ENCODE data around the gene NLE1. TPM values are rescaled to one million over a fixed set of nuclear protein-coding genes. Genes with fewer than 3 reads are reported as not detected.
A peak's percentile ranks its signal among the peaks of the same experiment; 100 is the strongest.

Gene NLE1
- total RNA-seq, 4 donors from 2014 or later, result 5.1 to 11.7 (median 8.3) TPM

DNA sequence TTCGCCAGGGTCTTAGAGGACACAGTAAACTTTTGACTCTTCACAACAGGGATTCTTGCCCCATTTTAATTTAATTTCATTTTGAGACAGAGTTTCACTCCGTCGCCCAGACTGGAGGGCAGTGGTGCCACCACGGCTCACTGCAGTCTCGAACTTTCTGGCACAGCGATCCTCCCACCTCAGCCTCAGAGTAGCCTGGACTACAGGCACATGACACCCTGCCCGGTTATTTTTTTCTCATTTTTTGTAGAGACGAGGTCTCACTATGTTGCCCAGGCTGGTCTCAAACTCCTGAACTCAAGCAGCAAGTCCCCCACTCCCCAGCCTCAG is 329 bp upstream of the NLE1 start:
- Histone ChIP-seq H3K4me3 (peak overlapping the region; percentile 61 to 95 (median 84)), H3K9me3 (no peaks in the 10 kb centered on the region), H3K36me3 (peaks cover 0 to 16% (median 0%) of the 10 kb centered on the region in 3 donors), H3K27me3 (no peaks in the 10 kb centered on the region), H3K4me1 (peaks cover 0 to 7% (median 3%) of the 10 kb centered on the region in 4 donors), H3K27ac (no peak overlapping the region)
- no peak for TF ChIP-seq POLR2A (IDR thresholded peaks at IDR 0.05)
- no peak for DNase-seq

DNA sequence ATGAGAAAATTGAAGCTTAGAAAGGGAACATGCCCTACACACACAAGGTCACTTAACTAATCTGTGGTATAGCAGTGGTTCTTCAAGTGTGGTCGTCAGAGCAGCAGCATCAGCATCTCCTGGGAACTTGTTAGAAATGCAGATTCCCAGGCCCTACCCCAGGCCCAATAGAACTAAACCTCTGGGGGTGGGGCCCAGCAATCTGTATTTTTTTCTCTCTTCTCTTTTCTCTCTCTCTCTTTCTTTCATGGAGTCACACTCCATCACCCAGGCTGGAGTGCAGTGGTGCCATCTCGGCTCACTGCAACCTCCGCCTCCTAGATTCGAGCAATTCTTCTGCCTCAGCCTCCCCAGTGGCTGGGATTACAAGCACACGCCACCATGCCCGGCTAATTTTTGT is 3.9 kb downstream of the NLE1 start:
- Histone ChIP-seq H3K27ac (no peak overlapping the region), H3K36me3 (peaks cover 0 to 58% (median 0%) of the 10 kb centered on the region in 3 donors), H3K27me3 (no peaks in the 10 kb centered on the region), H3K4me1 (peaks cover 0 to 7% (median 3%) of the 10 kb centered on the region in 4 donors), H3K4me3 (no peak overlapping the region), H3K9me3 (no peaks in the 10 kb centered on the region)
- TF ChIP-seq, protein P1, sequence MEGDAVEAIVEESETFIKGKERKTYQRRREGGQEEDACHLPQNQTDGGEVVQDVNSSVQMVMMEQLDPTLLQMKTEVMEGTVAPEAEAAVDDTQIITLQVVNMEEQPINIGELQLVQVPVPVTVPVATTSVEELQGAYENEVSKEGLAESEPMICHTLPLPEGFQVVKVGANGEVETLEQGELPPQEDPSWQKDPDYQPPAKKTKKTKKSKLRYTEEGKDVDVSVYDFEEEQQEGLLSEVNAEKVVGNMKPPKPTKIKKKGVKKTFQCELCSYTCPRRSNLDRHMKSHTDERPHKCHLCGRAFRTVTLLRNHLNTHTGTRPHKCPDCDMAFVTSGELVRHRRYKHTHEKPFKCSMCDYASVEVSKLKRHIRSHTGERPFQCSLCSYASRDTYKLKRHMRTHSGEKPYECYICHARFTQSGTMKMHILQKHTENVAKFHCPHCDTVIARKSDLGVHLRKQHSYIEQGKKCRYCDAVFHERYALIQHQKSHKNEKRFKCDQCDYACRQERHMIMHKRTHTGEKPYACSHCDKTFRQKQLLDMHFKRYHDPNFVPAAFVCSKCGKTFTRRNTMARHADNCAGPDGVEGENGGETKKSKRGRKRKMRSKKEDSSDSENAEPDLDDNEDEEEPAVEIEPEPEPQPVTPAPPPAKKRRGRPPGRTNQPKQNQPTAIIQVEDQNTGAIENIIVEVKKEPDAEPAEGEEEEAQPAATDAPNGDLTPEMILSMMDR (IDR thresholded peaks at IDR 0.05), result no peak
- no peak for TF ChIP-seq POLR2A (IDR thresholded peaks at IDR 0.05)
- no peak for DNase-seq

DNA sequence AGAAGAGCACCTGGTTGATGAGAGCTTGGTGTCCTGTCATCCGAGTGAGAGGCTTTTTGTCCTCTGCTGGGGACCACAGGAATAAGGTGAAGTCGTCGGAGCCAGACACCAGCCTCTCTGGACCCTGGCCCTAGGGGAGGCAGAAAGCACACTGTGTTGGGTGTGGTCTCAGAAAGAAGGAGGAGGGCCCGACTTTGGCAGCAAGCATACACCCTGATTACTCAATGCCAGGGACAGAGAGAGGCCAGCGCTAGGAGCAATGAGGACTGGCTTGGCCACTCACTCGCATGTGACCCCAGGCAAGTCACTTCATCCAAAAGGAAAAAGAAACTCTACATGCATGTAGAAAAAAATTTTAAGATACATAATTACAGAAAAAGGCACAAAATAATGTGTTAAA is 6.8 kb downstream of the NLE1 start:
- H3K27ac ChIP-seq, result no peak overlapping the region
- H3K27me3 ChIP-seq, result no peaks in the 10 kb centered on the region
- H3K36me3 ChIP-seq, result peaks cover 0 to 70% (median 0%) of the 10 kb centered on the region in 3 donors
- H3K9me3 ChIP-seq, result no peaks in the 10 kb centered on the region
- no peak for TF ChIP-seq POLR2A (IDR thresholded peaks at IDR 0.05)
- TF ChIP-seq, protein P1 (IDR thresholded peaks at IDR 0.05), result no peak
- no peak for DNase-seq
- H3K4me3 ChIP-seq, result no peak overlapping the region
- H3K4me1 ChIP-seq, result no peaks in the 10 kb centered on the region

DNA sequence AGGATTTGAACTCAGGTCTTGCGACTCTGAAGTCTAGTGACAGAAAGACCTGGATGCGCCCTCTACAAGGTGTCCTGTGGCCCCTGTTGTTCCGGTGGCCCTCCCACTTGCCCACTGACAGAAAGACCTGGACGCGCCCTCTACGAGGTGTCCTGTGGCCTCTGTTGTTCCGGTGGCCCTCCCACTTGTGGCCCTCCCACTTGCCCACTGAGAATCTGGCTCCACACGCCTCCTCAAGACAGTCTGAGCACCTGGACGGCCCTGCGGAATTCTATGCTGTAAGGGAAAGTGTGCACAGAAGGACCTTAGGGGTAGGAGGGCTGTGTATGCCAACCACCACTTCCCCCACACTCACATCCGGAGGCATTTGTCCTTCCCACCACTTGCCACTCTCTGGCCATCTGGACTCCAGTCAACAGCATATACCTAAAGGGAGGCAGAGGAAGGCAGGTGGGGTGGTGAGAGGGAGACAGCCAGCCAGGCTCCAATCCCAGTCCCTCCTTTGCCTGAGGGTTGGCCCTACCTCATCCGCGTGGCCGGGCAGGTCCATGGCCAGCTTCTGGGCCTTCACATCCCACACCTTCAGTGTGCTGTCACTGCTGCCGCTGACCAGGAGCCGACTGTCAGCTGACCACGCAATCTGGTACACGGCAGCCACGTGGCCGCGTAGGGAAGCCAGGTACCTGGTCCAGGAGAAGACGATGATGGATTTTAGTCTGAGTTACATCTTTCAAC is 9.1 kb downstream of the NLE1 start:
- no peaks in the 10 kb centered on the region for H3K27me3 ChIP-seq
- no peaks in the 10 kb centered on the region for H3K9me3 ChIP-seq
- TF ChIP-seq POLR2A (IDR thresholded peaks at IDR 0.05), result no peak
- TF ChIP-seq, protein P1 (IDR thresholded peaks at IDR 0.05), result no peak
- H3K4me1 ChIP-seq, result no peaks in the 10 kb centered on the region
- peaks cover 0 to 60% (median 0%) of the 10 kb centered on the region in 3 donors for H3K36me3 ChIP-seq
- H3K4me3 ChIP-seq, result no peak overlapping the region
- no peak for DNase-seq
- no peak overlapping the region for H3K27ac ChIP-seq

DNA sequence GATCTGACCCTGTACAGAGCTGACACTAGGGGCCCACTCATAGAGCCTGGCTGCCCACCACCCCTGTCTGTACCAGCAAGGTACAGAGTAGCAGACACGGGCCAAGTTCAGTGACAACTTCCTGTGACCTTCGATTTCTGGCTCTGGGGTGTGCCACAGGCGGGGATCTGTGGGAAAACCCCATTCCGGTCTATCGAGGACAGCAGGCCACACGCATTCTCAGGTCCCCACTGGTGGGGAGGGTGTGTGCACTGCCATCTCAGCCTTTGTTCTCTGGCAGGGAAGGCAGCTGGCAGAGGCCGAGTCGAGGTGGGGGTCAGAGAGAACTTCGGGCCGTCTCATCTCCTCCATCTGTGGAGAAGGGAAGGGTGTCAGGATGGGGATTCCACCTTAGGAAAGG is 10.0 kb downstream of the NLE1 start:
- peak in 1 of 3 donors; percentile 54 for DNase-seq
- Histone ChIP-seq H3K4me3 (no peak overlapping the region), H3K27ac (no peak overlapping the region), H3K27me3 (no peaks in the 10 kb centered on the region), H3K9me3 (no peaks in the 10 kb centered on the region), H3K4me1 (no peaks in the 10 kb centered on the region), H3K36me3 (peaks cover 0 to 51% (median 0%) of the 10 kb centered on the region in 3 donors)
- TF ChIP-seq POLR2A (IDR thresholded peaks at IDR 0.05), result no peak
- TF ChIP-seq, protein P1 (IDR thresholded peaks at IDR 0.05), result no peak

DNA sequence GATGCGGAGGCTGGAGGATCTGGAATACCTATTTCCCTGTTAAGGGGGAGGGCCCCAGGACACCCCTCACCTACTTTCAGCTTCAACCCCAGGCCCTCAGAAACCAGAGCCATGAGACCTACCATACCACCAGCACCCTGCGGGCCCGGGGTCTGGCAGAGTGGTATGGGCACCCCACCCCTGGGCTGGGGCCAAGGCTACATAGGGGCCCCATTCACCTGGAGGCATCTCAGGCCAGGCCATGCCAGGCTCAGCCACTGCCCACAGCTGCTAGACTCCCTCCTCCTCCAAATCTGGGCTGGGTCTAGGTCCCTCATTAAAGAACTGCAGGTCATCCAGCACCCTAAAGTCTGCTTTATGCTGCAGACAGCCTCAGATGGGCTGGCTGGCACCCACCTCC is 11.7 kb downstream of the NLE1 start:
- no peak for DNase-seq
- Histone ChIP-seq H3K4me3 (no peak overlapping the region), H3K4me1 (no peaks in the 10 kb centered on the region), H3K27ac (no peak overlapping the region), H3K9me3 (no peaks in the 10 kb centered on the region), H3K36me3 (peaks cover 0 to 34% (median 0%) of the 10 kb centered on the region in 3 donors), H3K27me3 (no peaks in the 10 kb centered on the region)
- no peak for TF ChIP-seq POLR2A (IDR thresholded peaks at IDR 0.05)
- TF ChIP-seq, protein P1 (IDR thresholded peaks at IDR 0.05), result no peak

Data from Peyer's patch (tissue), 4 donors.